Effector CD4-positive, alpha-beta T cell (primary cell): ENCODE measurements around the gene SCGN.
"Not testable (repeated sequence)": the region's sequence is repeated elsewhere in the genome, so short reads cannot be mapped to it uniquely, and the experiment has no call there.

ENCODE experiments used
- DNase-seq: peaks from one replicate; pipeline ENCODE4 v3.0.0-alpha.2; 2020

Gene SCGN

GRCh38 chr6:25732468-25733198 lies 80.6 kb downstream of the SCGN start:
- no peak for DNase-seq

DNA sequence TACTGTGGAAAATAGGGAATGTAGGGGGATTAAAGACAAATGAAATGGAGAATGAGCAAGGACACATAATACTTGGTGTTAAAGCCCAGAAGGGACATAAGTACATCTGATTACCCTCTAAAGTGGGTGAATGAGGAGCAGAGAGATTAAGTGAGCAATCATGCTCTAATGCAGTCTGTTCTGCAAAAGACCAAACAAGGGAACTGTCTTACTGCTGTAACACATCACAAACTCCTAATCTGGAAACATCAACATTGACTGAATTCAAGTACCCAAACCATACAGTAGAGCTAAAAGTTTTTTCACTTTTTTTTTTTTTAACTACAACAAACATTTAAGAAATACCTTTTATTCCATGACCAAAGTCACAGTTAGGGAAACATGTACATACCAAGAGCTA lies 83.2 kb downstream of the SCGN start:
- no peak for DNase-seq

- no peak for DNase-seq
Observed at GRCh38 chr6:25743868-25744267, 91.9 kb downstream of the SCGN start.

DNA sequence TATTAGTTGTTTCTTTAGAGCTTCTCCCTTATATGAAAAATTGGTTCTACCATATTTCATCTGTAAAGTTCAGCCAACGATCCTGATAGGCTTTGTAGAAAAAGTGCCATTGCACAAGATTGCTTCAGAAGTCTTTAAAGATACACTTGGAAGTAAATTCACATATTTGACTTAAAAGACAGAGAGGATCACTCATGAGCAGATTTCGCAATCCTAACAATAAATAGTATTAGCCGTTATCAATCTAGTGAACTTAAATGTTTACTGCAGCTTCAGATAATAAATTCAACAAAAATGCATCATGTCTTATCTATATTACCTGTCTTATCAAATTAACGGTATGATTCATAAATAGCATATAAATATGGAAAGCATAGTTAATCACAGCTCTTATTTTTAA lies 93.8 kb downstream of the SCGN start:
- DNase-seq, result no peak

GRCh38 chr6:25746968-25747367 lies 95.0 kb downstream of the SCGN start:
- DNase-seq, result no peak

- DNase-seq, result no peak
Observed at GRCh38 chr6:25747477-25747876, 95.5 kb downstream of the SCGN start.

GRCh38 chr6:25748049-25748448 lies 96.0 kb downstream of the SCGN start:
- no peak for DNase-seq

DNA sequence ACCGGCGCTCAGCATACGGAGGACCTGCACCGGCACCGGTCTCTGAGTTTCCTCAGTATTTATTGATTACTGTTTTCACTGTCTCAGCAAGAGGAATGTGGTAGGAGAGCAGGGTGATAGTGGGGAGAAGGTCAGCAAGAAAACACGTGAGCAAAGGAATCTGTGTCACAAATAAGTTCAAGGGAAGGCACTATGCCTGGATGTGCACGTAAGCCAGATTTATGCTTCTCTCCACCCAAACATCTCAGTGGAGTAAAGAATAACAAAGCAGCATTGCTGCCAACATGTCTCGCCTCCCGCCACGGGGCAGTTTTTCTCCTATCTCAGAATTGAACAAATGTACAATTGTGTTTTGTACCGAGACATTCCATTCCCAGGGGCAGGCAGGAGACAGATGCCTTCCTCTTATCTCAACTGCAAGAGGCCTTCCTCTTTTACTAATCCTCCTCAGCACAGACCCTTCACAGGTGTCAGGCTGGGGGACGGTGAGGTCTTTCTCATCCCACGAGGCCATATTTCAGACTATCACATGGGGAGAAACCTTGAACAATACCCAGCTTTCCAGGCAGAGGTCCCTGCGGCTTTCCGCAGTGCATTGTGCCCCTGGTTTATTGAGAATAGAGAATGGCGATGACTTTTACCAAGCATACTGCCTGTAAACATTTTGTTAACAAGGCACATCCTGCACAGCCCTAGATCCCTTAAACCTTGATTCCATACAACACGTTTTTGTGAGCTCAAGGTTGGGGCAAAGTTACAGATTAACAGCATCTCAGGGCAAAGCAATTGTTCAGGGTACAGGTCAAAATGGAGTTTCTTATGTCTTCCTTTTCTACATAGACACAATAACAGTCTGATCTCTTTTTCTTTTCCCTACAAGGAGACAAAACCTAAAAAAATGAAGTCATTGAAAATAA lies 96.8 kb downstream of the SCGN start:
- not testable (repeated sequence) for DNase-seq

- no peak for DNase-seq
Observed at GRCh38 chr6:25749837-25750236, 97.8 kb downstream of the SCGN start.

DNA sequence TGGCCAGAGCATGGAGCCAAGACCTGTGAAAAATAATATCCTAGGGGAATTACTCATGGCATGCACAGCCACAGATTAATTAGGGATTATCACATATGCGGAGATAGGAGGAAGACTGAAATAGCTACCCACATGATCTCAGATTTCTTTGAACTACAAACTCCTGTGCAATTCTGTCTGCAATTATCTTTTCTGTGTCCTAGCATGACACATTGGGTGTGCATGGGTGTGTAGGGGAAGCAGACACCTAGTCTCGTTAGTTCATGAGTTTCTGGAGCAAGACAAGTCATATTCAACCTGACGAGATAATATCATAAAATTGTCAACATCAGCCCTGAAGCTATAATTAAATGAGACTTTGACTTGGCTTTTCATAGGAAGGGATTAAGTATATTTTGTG lies 98.9 kb downstream of the SCGN start:
- DNase-seq, result no peak
